GM23338 (cell line): ENCODE measurements around the gene CACNA1C. TPM values are rescaled to one million over a fixed set of nuclear protein-coding genes. Genes with fewer than 3 reads are reported as not detected.

ENCODE experiments used
- ATAC-seq: fragments of 200-7000 bp; cut with Tn5 transposase; 3 replicates; pipeline ENCODE4 v1.9.1; 2020
- DNase-seq: peaks from one replicate; pipeline ENCODE4 v3.0.0-alpha.2; 2015; ENCODE audit warnings: low spot score
- H2AFZ ChIP-seq: fragments of 200-600 bp; sonication (generic); 2 replicates; pipeline ENCODE4 v1.8.0; 2016; ENCODE audit warnings: antibody characterized with exemption, mild to moderate bottlenecking, moderate library complexity
- H3F3A ChIP-seq: fragments of 200-600 bp; sonication (generic); replicated peaks from 2 replicates; pipeline ENCODE4 v1.8.0; 2017; ENCODE audit warnings: antibody characterized with exemption, mixed run types, low read depth
- H3K27ac ChIP-seq: fragments of 200-600 bp; sonication (generic); 2 replicates; pipeline ENCODE4 v1.6.1; 2016; ENCODE audit warnings: low read depth
- H3K27me3 ChIP-seq: fragments of 200-600 bp; sonication (generic); 2 replicates; pipeline ENCODE4 v1.8.0; 2016; ENCODE audit warnings: mild to moderate bottlenecking, mixed run types, moderate library complexity; ENCODE audit not compliant: insufficient read depth
- H3K36me3 ChIP-seq: fragments of 200-600 bp; sonication (generic); 2 replicates; pipeline ENCODE4 v1.8.0; 2016; ENCODE audit warnings: mild to moderate bottlenecking; ENCODE audit not compliant: insufficient read depth
- H3K4me1 ChIP-seq: fragments of 200-600 bp; sonication (generic); 2 replicates; pipeline ENCODE4 v1.8.0; 2016; ENCODE audit warnings: mild to moderate bottlenecking, moderate library complexity; ENCODE audit not compliant: insufficient read depth
- H3K4me2 ChIP-seq: fragments of 200-600 bp; sonication (generic); 2 replicates; pipeline ENCODE4 v1.7.1; 2017; ENCODE audit warnings: mixed run types
- H3K4me3 ChIP-seq: fragments of 200-600 bp; sonication (generic); 2 replicates; pipeline ENCODE4 v1.6.1; 2016; ENCODE audit warnings: mixed run types
- H3K79me2 ChIP-seq: fragments of 200-600 bp; sonication (generic); replicated peaks from 2 replicates; pipeline ENCODE4 v1.8.0; 2017; ENCODE audit warnings: mild to moderate bottlenecking; ENCODE audit not compliant: insufficient read depth
- H3K9me2 ChIP-seq: fragments of 200-600 bp; sonication (generic); 2 replicates; pipeline ENCODE4 v1.8.0; 2017; ENCODE audit not compliant: insufficient read depth
- H4K20me1 ChIP-seq: fragments of 200-600 bp; sonication (generic); replicated peaks from 2 replicates; pipeline ENCODE4 v1.8.0; 2017; ENCODE audit warnings: mild to moderate bottlenecking; ENCODE audit not compliant: insufficient read depth
- H3K27ac Mint-ChIP-seq: 2 replicates; pipeline ENCODE4 v1.8.0; 2020; ENCODE audit warnings: inconsistent platforms, mild to moderate bottlenecking, moderate library complexity, mixed read lengths
- H3K27me3 Mint-ChIP-seq: 3 replicates; pipeline ENCODE4 v1.8.0; 2022; ENCODE audit warnings: low read depth, mild to moderate bottlenecking, moderate library complexity, mixed read lengths, inconsistent platforms; ENCODE audit not compliant: insufficient read depth, poor library complexity
- H3K36me3 Mint-ChIP-seq: 3 replicates; pipeline ENCODE4 v1.8.0; 2021; ENCODE audit warnings: low read depth, mild to moderate bottlenecking, inconsistent platforms, moderate library complexity, mixed read lengths
- H3K4me1 Mint-ChIP-seq: 3 replicates; pipeline ENCODE4 v1.8.0; 2020; ENCODE audit warnings: mild to moderate bottlenecking, inconsistent platforms, mixed read lengths
- H3K4me3 Mint-ChIP-seq: 3 replicates; pipeline ENCODE4 v1.8.0; 2021; ENCODE audit warnings: moderate library complexity, mild to moderate bottlenecking, inconsistent platforms, mixed read lengths
- H3K9me3 Mint-ChIP-seq: 3 replicates; pipeline ENCODE4 v1.8.0; 2020; ENCODE audit warnings: moderate library complexity, mild to moderate bottlenecking, inconsistent platforms, mixed read lengths
- CREB1 ChIP-seq: fragments of 250-450 bp; sonication (Bioruptor Pico); IDR thresholded peaks from 2 replicates; pipeline ENCODE4 v1.5.0; 2020; ENCODE audit warnings: low read depth, mild to moderate bottlenecking, moderate library complexity
- EZH2 ChIP-seq: fragments of 200-600 bp; sonication (generic); IDR thresholded peaks from one replicate; pipeline ENCODE4 v1.8.0; 2017; ENCODE audit warnings: antibody characterized with exemption, mild to moderate bottlenecking, low read depth; ENCODE audit not compliant: unreplicated experiment
- EZH2phosphoT487 ChIP-seq: fragments of 200-600 bp; sonication (generic); IDR thresholded peaks from one replicate; pipeline ENCODE4 v1.8.1; 2018; ENCODE audit warnings: antibody characterized with exemption; ENCODE audit not compliant: unreplicated experiment
- JUNB ChIP-seq: IDR thresholded peaks from one replicate; pipeline ENCODE4 v1.6.1; 2016; ENCODE audit warnings: antibody characterized with exemption; ENCODE audit not compliant: unreplicated experiment
- NANOG ChIP-seq: IDR thresholded peaks from 2 replicates; pipeline ENCODE4 v1.6.1; 2016; ENCODE audit warnings: antibody characterized with exemption, borderline replicate concordance
- POLR2AphosphoS5 ChIP-seq: IDR thresholded peaks from 2 replicates; pipeline ENCODE4 v1.6.1; 2016; ENCODE audit warnings: antibody characterized with exemption, low read depth
- STAT1 ChIP-seq: IDR thresholded peaks from one replicate; pipeline ENCODE4 v1.6.1; 2016; ENCODE audit warnings: antibody characterized with exemption; ENCODE audit not compliant: unreplicated experiment
- ZNF114 ChIP-seq: fragments of 250-450 bp; sonication (Bioruptor Pico); IDR thresholded peaks from 2 replicates; pipeline ENCODE4 v1.5.0; 2020; ENCODE audit warnings: mild to moderate bottlenecking, moderate library complexity
- ZNF331 ChIP-seq: fragments of 250-450 bp; sonication (Bioruptor Pico); IDR thresholded peaks from 2 replicates; pipeline ENCODE4 v1.5.0; 2020; ENCODE audit warnings: low read depth, mild to moderate bottlenecking, moderate library complexity
- ZNF462 ChIP-seq: fragments of 250-450 bp; sonication (Bioruptor Pico); IDR thresholded peaks from 2 replicates; pipeline ENCODE4 v1.5.0; 2020; ENCODE audit warnings: mild to moderate bottlenecking, moderate library complexity
- polyA plus RNA-seq: library from polyadenylated mRNA; unstranded; fragments of >200 nt; fragmentation: Nextera tagmentation; extraction: Ambion mirVana; gene quantifications from 2 replicates; pipeline ENCODE4 v1.2.1, GENCODE V29; 2016
- total RNA-seq: library from RNA; depleted of rRNA; stranded (reverse); fragments of >200 nt; shearing (Covaris generic); gene quantifications from 2 replicates; pipeline ENCODE4 v1.2.3, GENCODE V29; 2014
- TF ChIP-seq, protein P1 (sequence below): IDR thresholded peaks from one replicate; pipeline ENCODE4 v1.6.1; 2018; ENCODE audit warnings: antibody characterized with exemption; ENCODE audit not compliant: unreplicated experiment
- TF ChIP-seq, protein P2 (sequence below), 2 experiments: fragments of 200-600 bp in 1 of 2; sonication (generic) in 1 of 2; conservative IDR thresholded peaks; 2 replicates each; pipeline versions ENCODE4 v1.5.1 to v1.6.1; 2016 to 2017; ENCODE audit warnings: antibody characterized with exemption in 2 of 2, low read depth in 2 of 2, mild to moderate bottlenecking in 2 of 2, moderate library complexity in 1 of 2
- TF ChIP-seq, protein P3 (sequence below): IDR thresholded peaks from 2 replicates; pipeline ENCODE4 v1.6.1; 2016; ENCODE audit warnings: antibody characterized with exemption

Gene CACNA1C
- total and polyA plus RNA-seq, 2 experiments from 2014 or later, result 0.78 to 2.1 TPM

DNA sequence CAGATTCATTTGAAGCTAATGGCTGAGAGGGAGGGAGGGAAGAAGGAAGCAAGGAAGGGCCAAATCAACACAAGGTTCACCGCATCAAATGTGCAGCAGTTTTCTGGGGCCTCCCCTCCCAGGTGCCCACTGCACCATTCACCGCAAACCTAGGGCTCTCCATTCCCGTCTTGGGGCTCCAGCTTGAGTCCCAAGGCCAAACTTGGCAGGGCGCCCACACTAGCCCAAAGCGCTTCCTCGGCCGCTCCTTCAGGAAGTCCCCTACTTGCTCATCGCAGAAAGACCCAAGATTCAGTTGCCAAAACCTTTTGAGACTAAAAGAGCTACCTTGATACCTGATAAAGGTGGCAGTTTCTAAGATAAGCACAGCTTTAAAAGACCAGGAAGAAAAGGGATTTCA is 601.5 kb downstream of the CACNA1C start:
- peaks cover 9% of the 10 kb centered on the region for H3K4me1 Mint-ChIP-seq
- no peaks in the 10 kb centered on the region for H3K36me3 ChIP-seq
- no peak overlapping the region for H3K27ac ChIP-seq
- DNase-seq (no peak), ATAC-seq (no peak)
- no peaks in the 10 kb centered on the region for H3K79me2 ChIP-seq
- H3K27ac Mint-ChIP-seq, result no peak overlapping the region
- H4K20me1 ChIP-seq, result no peaks in the 10 kb centered on the region
- H3K4me1 ChIP-seq, result no peaks in the 10 kb centered on the region
- H3K9me3 Mint-ChIP-seq, result no peaks in the 10 kb centered on the region
- no peaks in the 10 kb centered on the region for H3K9me2 ChIP-seq
- H3K36me3 Mint-ChIP-seq, result no peaks in the 10 kb centered on the region
- no peak for TF ChIP-seq EZH2
- TF ChIP-seq, protein P1, sequence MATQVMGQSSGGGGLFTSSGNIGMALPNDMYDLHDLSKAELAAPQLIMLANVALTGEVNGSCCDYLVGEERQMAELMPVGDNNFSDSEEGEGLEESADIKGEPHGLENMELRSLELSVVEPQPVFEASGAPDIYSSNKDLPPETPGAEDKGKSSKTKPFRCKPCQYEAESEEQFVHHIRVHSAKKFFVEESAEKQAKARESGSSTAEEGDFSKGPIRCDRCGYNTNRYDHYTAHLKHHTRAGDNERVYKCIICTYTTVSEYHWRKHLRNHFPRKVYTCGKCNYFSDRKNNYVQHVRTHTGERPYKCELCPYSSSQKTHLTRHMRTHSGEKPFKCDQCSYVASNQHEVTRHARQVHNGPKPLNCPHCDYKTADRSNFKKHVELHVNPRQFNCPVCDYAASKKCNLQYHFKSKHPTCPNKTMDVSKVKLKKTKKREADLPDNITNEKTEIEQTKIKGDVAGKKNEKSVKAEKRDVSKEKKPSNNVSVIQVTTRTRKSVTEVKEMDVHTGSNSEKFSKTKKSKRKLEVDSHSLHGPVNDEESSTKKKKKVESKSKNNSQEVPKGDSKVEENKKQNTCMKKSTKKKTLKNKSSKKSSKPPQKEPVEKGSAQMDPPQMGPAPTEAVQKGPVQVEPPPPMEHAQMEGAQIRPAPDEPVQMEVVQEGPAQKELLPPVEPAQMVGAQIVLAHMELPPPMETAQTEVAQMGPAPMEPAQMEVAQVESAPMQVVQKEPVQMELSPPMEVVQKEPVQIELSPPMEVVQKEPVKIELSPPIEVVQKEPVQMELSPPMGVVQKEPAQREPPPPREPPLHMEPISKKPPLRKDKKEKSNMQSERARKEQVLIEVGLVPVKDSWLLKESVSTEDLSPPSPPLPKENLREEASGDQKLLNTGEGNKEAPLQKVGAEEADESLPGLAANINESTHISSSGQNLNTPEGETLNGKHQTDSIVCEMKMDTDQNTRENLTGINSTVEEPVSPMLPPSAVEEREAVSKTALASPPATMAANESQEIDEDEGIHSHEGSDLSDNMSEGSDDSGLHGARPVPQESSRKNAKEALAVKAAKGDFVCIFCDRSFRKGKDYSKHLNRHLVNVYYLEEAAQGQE, result no peak
- TF ChIP-seq NANOG, result no peak
- no peak for TF ChIP-seq CREB1 (CRISPR knock-in tag)
- TF ChIP-seq, protein P2, sequence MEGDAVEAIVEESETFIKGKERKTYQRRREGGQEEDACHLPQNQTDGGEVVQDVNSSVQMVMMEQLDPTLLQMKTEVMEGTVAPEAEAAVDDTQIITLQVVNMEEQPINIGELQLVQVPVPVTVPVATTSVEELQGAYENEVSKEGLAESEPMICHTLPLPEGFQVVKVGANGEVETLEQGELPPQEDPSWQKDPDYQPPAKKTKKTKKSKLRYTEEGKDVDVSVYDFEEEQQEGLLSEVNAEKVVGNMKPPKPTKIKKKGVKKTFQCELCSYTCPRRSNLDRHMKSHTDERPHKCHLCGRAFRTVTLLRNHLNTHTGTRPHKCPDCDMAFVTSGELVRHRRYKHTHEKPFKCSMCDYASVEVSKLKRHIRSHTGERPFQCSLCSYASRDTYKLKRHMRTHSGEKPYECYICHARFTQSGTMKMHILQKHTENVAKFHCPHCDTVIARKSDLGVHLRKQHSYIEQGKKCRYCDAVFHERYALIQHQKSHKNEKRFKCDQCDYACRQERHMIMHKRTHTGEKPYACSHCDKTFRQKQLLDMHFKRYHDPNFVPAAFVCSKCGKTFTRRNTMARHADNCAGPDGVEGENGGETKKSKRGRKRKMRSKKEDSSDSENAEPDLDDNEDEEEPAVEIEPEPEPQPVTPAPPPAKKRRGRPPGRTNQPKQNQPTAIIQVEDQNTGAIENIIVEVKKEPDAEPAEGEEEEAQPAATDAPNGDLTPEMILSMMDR (conservative IDR thresholded peaks at IDR 0.05; ENCODE audit: low read depth in 2 of 2), result no peak
- TF ChIP-seq POLR2AphosphoS5, result no peak
- no peak for TF ChIP-seq ZNF114 (CRISPR knock-in tag)
- TF ChIP-seq STAT1, result no peak
- TF ChIP-seq, protein P3, sequence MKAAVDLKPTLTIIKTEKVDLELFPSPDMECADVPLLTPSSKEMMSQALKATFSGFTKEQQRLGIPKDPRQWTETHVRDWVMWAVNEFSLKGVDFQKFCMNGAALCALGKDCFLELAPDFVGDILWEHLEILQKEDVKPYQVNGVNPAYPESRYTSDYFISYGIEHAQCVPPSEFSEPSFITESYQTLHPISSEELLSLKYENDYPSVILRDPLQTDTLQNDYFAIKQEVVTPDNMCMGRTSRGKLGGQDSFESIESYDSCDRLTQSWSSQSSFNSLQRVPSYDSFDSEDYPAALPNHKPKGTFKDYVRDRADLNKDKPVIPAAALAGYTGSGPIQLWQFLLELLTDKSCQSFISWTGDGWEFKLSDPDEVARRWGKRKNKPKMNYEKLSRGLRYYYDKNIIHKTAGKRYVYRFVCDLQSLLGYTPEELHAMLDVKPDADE, result no peak
- no peak for TF ChIP-seq ZNF331 (CRISPR knock-in tag)
- no peak for TF ChIP-seq JUNB
- no peak for TF ChIP-seq EZH2phosphoT487
- no peak for TF ChIP-seq ZNF462 (CRISPR knock-in tag)
- H3F3A ChIP-seq, result no peaks in the 10 kb centered on the region
- H2AFZ ChIP-seq, result no peak overlapping the region
- H3K27me3 Mint-ChIP-seq, result peaks cover 7% of the 10 kb centered on the region
- H3K4me3 Mint-ChIP-seq, result no peak overlapping the region
- H3K4me3 ChIP-seq, result no peak overlapping the region
- H3K4me2 ChIP-seq, result no peak overlapping the region
- no peaks in the 10 kb centered on the region for H3K27me3 ChIP-seq
